Thyroid gland (tissue), 4 donors: ENCODE measurements around the gene HHAT.

ENCODE experiments used
- CTCF ChIP-seq, 6 experiments: fragments of 200-600 bp in 3 of 6; fragments of 450-650 bp in 3 of 6; sonication (generic) in 3 of 6; IDR thresholded peaks; one replicate each; pipeline ENCODE4 v1.5.1; 2016 to 2019; ENCODE audit warnings: antibody characterized with exemption in 6 of 6, mild to moderate bottlenecking in 2 of 6, inconsistent platforms in 1 of 6, moderate library complexity in 1 of 6
- POLR2A ChIP-seq, 2 donors: fragments of 450-650 bp; IDR thresholded peaks; one replicate each; pipeline ENCODE4 v1.6.1; 2017; ENCODE audit warnings: antibody characterized with exemption in 2 of 2, mild to moderate bottlenecking in 2 of 2, moderate library complexity in 1 of 2

- TF ChIP-seq CTCF (IDR thresholded peaks at IDR 0.05) (no peak), POLR2A (IDR thresholded peaks at IDR 0.05) (no peak)
These were observed 100.0 kb downstream of the HHAT start for GRCh38 chr1:210428696-210429095.
